Activated effector memory CD4-positive, alpha-beta T cell treated with anti-CD3 and anti-CD28 coated beads, Interleukin-2, amount 50 U/mL, for 16 hours (primary cell): Measurements from ENCODE around the gene KIRREL3.

ENCODE experiments used
- DNase-seq: peaks from one replicate; pipeline ENCODE4 v3.0.0-alpha.2; 2020

KIRREL3 gene

GRCh38 chr11:126479178-126479930 is 521.2 kb downstream of the KIRREL3 start:
- no peak for DNase-seq

DNA sequence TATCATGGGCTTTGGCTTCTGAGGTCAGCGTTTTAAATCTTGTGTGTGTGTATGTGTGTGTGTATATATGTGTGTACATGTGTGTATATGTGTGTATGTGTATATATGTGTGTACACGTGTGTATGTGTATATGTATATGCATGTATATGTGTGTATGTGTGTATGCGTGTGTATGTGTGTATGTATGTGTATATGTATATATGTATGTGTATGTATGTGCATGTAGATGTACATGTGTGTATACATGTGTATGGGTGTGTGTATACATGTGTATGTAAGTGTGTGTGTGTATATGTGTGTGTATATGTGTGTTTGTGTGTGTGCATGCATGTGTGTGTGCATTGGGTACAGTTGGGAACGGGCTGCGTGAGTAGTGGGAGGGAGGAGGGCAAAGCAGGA is 522.1 kb downstream of the KIRREL3 start:
- DNase-seq, result no peak

- no peak for DNase-seq
Measured at GRCh38 chr11:126477535-126478305, 522.9 kb downstream of the KIRREL3 start.

DNA sequence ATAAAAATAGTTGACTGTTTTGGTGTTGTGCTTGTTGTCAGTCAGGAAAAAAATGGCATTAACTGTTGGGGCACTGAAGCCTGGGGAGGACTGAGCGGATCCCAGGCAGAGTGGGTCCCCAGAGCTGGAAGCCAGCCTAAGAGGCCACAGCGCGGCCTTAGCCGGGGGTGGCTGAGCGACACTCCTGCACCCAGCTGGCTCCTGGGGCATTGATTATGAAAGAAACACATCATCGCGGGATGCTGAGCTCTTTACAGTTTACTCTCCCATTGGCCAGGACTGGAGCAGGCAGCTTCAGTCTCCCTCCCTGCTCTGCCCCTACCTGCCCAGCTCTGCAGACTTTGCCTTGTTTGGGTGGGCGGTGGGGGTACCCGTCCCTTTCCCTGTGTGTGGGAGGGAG is 523.6 kb downstream of the KIRREL3 start:
- DNase-seq, result no peak

- DNase-seq, result no peak
Measured at GRCh38 chr11:126476266-126476924, 524.2 kb downstream of the KIRREL3 start.

DNA sequence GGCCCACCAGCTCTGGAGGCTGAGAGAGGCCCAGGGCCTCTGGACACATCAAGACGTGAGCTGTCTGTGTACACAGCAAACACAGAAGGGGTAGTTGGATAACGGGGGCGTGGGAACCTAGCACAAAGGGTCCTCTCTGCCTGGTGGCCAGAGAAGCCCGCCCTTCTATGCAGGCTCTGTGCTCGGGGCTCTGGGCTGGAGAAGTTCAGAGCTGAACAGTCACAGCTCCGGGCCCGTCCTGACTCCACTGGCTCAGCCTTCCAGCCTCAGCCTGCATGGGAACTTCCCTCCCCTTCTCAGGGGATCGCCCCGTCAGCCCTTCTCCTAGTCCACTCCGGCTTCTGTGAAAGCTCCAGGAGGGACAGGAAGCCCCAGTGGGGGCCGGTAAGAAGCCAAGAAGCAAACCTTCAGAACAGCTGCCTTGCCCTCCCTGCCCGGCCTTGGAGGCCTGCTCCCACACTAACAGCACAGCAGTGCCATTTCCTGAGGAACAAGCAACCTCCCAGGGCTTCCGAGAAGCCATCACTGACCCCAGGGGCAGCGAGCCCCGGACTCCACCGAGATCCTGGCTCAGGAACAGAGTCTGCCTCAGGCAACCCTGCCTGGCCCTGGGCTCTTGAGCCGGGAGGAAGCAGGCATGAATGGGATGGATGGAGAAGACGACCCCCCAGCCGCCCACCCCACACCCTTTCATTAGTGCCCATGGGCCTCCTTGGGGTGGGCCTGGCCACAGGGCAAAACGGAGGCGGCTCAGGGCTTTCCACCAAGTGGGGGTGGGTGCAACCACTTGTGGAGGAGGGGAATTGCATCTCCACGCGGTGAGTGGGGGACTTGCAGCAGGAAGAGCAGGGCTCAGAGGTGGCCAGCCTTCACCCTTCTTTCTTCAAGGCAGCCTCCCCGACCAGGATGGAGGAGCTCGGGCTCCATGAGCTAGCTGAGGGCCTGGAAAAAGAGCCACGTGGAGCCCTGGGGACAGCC is 525.3 kb downstream of the KIRREL3 start:
- DNase-seq, result no peak

GRCh38 chr11:126474220-126474619 is 526.4 kb downstream of the KIRREL3 start:
- no peak for DNase-seq

- DNase-seq, result no peak
Measured at GRCh38 chr11:126473269-126473668, 527.3 kb downstream of the KIRREL3 start.

DNA sequence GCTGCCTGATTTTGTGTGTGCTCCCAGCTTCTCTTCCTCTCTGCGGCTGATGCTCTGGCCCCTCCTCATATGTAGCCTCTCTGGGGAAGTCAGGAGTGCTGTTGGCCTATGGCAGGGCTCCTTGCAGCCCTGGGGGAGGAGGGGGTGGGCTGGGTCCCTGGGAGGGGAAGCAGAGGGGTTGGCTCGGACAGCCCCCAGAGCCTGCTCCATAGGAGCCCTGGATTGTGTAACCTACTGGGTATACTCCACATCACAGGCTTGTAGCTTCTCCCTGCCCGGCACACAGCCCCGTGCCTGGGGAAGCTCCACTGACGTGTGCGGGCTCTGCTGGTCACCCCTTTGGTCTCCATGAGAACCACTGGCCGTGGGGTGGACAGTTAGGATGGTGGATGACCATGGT is 531.3 kb downstream of the KIRREL3 start:
- DNase-seq, result no peak

- no peak for DNase-seq
Measured at GRCh38 chr11:126468102-126468521, 532.5 kb downstream of the KIRREL3 start.

DNA sequence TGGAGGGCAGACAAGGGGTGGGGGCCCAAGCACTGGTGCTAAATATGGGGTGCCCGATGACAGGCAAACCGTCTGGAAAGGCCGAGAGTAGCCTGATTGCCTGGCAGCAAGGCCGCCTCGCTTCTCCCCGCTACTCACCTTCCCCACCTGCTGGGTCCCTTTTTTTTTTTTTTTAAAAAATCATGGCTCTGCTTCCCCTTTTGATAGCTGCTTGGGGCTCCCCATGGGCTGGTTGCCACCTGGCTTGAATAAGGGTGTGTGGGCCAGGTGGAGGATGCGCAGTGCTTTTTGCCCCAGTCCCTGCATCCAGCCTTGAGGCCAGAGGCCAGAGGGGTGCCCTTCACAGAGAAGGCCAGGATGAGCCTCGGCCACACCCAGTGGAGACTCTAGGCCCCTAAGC is 533.1 kb downstream of the KIRREL3 start:
- no peak for DNase-seq

- no peak for DNase-seq
Measured at GRCh38 chr11:126467046-126467370, 533.6 kb downstream of the KIRREL3 start.

DNA sequence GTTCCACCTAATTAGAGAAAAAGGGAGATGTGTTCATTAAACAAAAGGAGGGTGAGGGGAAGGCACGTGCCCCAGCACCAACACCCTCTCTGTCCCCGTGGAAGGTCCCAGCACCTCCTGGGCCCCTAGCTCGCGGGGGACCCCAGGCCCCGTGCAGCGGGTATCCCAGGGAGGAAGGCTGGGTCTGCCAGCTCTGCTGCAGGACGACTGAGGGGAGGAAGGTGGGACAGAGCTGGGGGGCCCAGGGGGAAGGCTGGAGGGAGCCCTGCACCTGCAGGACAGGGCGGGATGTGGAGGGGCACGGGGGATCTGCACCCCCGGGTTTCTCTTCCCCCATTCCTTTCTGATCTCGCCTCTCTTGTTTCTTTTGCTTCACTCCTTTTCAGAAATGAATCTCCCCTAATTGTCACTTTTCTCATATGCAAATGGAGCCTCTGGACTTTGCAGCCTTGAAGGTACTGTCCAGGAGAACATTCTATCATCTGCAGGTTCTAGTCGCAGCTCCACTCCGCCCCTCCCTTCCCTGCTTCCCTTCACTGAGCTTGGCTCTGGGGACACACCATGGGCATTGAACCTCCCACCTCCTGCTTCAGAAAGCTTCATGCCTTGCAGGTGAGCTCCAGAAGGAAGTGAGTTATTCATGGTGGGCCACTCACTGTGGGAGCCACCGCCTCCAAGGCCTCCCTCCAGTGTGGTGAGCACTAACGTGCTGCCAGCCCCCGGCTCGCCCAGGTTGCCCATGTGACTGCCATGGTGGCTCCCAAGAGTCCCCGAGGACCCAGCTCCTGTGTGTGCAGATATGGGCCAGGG is 534.1 kb downstream of the KIRREL3 start:
- DNase-seq, result no peak

DNA sequence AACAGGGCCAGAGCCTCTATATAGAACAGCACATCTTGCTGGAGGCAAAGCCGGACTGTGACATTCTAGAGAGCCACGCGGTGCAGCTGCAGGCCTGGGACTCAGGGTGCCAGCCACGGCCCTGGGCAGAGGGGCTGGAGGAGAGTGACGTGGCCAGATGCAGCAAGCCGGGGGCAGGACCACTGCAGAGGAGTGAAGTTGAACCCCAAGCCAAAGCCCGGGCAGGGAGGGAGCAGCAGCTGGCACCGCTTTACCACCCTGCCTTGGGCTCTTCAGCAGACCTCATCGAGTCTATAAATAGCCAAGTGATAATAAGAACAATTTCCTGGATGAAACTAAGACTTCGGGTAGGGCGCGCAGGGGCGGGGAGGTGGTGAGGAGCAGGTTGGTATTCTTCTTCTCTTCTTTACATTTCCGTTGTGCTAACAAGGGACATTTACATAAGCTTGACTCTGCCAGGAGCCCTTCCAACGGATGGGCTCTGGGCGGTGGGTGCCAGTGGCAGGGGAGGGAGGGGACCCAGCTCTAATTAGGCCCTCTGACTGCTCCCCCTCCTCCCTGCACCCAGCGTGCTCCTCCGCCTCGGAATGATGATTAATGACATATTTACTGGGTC is 534.9 kb downstream of the KIRREL3 start:
- no peak for DNase-seq

GRCh38 chr11:126464796-126465195 is 535.8 kb downstream of the KIRREL3 start:
- no peak for DNase-seq

GRCh38 chr11:126462422-126462821 is 538.1 kb downstream of the KIRREL3 start:
- no peak for DNase-seq

DNA sequence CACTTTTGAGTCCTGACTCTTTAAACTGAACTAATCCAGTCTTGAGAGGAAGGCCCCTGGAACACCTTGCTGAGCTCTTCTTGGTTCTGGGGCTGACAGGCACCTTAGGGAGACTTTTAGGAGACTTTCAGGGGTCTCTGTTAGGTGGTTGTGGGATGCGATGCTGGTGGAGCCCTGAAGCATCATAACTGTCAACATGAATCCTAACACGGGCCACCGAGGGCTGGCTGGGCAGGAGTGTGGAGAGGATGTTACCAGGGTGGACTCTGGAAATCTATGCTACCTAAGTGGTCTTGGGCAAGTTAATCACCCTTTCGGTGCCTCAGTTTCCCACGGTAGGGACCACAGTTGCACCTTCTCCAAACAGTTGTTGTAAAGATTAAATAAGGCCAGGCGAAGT is 538.6 kb downstream of the KIRREL3 start:
- no peak for DNase-seq

DNA sequence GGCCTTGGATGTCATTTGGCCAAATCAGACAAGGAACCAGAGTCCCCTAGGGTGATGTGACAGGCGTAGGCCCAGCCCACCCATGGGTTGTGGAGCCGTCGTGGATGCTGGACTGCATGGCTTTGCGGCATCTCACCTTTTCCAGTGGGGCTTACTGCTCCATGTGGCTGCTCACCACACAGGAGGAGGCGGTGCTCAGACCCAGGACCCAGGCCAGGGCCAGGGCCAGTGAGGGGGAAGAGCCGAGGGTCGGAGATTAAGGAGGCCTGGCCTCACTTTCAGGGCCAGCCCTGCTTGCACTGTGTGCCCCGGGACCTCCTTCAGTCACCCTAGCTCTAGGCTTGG is 539.5 kb downstream of the KIRREL3 start:
- DNase-seq, result no peak

GRCh38 chr11:126460417-126461095 is 540.0 kb downstream of the KIRREL3 start:
- DNase-seq, result no peak

- no peak for DNase-seq
Measured at GRCh38 chr11:126459691-126460281, 540.8 kb downstream of the KIRREL3 start.

DNA sequence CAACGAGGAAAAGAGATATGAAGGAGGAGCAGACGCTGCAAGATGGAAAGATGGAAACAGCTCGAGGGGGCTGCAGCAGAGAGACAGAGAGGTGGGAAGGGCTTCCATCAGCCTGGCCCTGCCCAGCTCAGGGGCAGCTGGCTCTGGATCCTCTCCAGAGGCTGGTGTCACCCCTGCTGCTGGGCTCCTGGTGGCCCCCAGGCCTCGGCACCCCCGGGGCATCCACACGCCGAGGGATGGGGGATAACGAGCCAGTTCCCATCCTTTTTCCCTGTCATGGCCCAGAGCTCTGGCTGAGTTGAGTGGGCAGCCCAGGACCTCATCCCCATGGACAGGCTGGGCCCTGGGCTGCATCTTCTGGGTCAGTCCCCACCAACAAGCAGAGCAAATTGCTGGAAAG is 542.8 kb downstream of the KIRREL3 start:
- no peak for DNase-seq
